NCI-H524 treated with DMSO at 0.1 percent for 48 hours (cell line): ENCODE results near the gene DTNA.
A peak's percentile ranks its signal among the peaks of the same experiment; 100 is the strongest.
"Not testable (repeated sequence)": the region's sequence is repeated elsewhere in the genome, so short reads cannot be mapped to it uniquely, and the experiment has no call there.

Experiments
- DNase-seq: peaks from one replicate; lab custom pipeline; 2025; lab: John Stamatoyannopoulos, UW

The DTNA gene

GRCh38 chr18:34904994-34905393 is 194.9 kb downstream of the DTNA start:
- DNase-seq, result no peak

GRCh38 chr18:34906985-34907384 is 196.9 kb downstream of the DTNA start:
- not testable (repeated sequence) for DNase-seq

- DNase-seq, result no peak
Measured at GRCh38 chr18:34909637-34910364, 199.7 kb downstream of the DTNA start.

- DNase-seq, result no peak
Measured at GRCh38 chr18:34911081-34911480, 201.0 kb downstream of the DTNA start.

GRCh38 chr18:34911661-34912384 is 201.7 kb downstream of the DTNA start:
- DNase-seq, result no peak

- DNase-seq, result no peak
Measured at GRCh38 chr18:34913837-34914661, 204.0 kb downstream of the DTNA start.

DNA sequence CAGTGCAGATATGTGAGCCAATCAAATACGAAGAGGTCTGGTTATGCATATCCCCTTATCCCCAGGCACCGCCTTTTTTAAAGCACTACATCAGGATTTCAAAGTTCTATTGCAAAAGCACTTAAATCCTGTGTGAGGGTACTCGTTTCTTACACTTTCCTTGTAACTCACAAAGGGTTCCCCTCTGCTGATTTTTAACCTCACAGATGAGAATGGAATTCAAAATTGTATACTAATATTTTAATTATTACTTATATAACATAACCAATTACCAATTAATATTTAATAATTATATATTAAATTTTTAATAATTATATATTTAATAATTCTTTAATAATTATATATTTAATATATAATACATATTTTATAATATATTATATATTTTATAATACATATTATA is 204.9 kb downstream of the DTNA start:
- no peak for DNase-seq

DNA sequence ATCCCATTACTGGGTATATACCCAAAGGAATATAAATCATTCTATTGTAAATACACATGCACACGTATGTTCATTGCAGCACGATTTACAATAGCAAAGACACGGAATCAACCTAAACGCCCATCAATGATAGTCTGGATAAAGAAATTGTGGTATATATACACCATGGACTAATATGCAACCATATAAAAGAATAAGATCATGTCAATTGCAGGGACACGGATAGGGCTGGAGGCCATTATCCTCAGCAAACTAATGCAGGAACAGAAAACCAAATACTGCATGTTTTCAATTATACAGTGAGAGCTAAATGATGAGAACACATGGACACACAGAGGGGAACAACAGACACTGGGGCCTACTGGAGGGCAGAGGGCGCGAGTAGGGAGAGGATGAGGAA is 206.4 kb downstream of the DTNA start:
- not testable (repeated sequence) for DNase-seq

DNA sequence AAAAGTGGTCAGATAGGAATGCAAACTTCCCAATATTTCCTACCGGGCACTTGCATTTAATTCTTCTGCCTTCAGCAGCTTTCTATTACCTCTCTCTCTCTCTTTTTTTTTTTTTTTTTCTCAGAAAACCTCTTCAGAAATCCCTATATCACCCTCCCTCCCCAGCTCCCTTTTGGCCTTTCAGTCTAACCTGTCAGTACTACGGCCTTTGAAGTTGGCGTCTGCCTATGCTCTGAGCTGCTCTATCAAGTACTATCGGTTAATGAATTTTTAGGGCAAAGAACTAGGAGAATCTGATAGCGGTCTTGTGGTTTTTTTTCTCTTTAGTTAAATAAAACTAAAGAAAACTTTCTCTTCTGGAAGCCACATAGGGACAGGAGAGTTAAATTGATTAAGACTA is 208.8 kb downstream of the DTNA start:
- no peak for DNase-seq

- no peak for DNase-seq
Measured at GRCh38 chr18:34921226-34921625, 211.1 kb downstream of the DTNA start.

DNA sequence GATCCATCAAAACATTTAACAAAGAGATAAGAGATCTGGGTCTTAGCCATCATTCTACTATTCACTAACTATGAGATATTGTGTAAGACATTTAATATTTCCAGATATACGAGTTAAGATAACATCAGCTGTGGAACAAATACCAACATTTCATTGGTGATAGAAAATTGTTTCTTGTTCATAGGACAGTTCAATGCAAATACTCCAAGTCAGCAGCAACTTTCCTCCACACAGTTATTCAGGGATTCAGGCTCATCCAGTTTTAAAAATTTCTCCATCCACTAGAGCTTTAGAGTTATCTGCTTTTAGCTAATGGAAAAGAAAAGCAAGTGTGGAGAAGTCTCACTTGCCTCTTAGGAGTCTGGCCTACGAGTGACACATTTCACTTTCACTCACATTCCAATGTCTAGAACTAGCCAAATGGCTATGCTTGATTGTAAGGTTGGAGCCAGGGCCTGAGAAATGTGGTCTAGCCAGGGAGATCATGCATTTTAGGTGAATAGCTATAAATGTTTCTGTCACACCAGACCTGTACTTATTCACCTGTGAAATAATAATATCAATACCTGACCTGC is 211.8 kb downstream of the DTNA start:
- DNase-seq, result no peak

DNA sequence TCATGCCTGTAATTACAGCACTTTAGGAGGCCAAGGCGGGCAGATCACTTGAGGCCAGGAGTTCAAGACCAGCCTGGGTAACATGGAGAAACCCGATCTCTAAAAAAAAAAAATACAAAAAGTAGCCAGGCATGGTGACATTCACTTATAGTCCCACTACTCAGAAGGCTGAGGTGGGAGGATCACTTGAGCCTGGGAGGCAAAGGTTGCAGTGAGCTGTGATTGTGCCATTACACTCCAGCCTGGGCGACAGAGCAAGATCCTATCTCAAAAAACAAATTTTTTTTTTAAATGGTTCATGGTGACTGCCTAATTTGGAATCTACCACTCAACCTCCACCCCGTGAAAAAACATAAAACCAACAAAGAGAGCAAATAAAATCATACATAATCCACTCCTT is 212.5 kb downstream of the DTNA start:
- not testable (repeated sequence) for DNase-seq

DNA sequence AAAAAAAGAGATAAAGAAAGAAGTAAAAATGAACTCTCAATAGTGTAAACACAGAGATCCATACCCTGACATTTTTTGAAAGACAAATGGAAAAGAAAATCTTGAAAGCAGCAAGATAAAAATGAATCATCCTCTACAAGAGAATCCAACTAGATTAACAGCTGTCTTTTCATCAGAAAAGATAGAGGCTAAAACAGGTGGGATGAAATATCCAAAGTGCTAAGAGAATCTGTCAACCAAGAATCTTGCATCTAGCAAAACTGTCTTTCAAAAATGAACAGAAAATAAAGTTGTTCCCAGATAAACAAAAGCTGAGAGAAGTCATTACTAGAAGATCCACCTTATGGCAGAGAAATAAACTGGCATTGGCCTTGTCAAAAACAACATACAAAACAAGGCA is 213.8 kb downstream of the DTNA start:
- no peak for DNase-seq

GRCh38 chr18:34926683-34927082 is 216.6 kb downstream of the DTNA start:
- no peak for DNase-seq

- DNase-seq, result peak; percentile 78
Measured at GRCh38 chr18:34928088-34928753, 218.1 kb downstream of the DTNA start.

- no peak for DNase-seq
Measured at GRCh38 chr18:34928754-34929335, 218.7 kb downstream of the DTNA start.

DNA sequence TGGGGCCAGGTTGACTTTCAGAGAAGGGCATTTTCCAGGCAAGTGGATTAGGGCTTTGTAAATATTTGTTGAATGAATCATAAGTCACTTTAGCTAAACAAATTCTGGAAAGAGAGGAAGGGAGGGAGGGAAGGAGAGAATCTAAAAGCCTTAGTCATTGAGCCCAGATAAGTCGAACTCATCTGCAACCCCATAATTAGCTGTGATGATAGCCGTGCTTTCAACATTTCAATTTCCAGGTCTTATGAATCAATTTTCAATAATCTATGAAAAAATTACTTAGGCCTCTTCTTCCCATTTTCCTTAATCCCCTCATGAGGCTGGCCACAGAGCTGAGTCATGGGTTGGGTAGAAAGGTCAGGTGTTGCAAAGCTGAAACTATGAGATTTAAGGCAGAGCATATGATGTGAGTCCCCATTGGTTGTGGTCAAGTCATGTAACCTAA is 219.3 kb downstream of the DTNA start:
- no peak for DNase-seq

GRCh38 chr18:34932363-34932762 is 222.3 kb downstream of the DTNA start:
- no peak for DNase-seq

DNA sequence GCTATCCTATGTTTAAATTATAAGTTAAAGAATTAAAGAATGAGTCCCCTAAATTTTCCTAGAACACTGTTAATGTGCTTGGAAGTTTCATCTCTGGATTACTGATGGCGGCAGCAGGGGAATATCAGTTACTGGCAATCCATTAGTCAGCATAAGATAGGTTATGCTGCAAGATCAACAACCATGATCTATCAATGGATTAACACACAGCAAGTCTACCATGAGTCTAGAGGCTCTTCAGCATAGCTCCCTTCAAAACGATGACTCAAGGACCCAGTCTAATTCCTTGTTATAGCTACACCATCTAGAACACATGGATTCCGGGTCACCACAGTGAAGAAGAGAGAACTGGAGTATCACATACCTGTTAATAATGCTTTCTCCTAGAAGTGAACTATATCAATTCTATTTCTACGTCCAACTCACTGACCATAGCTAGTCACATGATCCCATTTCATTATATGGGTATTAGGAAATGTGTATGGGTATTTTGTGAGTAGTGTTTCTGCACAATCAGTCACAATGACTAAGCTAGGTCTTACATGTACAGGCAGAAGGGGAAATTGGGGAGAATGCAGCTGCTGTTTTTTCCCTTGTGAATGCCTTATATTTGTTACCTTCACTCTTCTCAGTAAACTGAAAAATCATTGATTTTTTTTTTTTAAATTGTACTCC is 222.8 kb downstream of the DTNA start:
- no peak for DNase-seq

- no peak for DNase-seq
Measured at GRCh38 chr18:34933909-34934661, 224.0 kb downstream of the DTNA start.
